CD4-positive, alpha-beta T cell treated with Interleukin-4 for 1 hour (primary cell): ENCODE measurements around the gene BUB1B.
A peak's percentile ranks its signal among the peaks of the same experiment; 100 is the strongest.
"Not testable (repeated sequence)": the region's sequence is repeated elsewhere in the genome, so short reads cannot be mapped to it uniquely, and the experiment has no call there.

Source experiments
- DNase-seq, 2 donors: peaks; one replicate each; pipeline ENCODE4 v3.0.0-alpha.2; 2020 to 2022

The BUB1B gene

DNA sequence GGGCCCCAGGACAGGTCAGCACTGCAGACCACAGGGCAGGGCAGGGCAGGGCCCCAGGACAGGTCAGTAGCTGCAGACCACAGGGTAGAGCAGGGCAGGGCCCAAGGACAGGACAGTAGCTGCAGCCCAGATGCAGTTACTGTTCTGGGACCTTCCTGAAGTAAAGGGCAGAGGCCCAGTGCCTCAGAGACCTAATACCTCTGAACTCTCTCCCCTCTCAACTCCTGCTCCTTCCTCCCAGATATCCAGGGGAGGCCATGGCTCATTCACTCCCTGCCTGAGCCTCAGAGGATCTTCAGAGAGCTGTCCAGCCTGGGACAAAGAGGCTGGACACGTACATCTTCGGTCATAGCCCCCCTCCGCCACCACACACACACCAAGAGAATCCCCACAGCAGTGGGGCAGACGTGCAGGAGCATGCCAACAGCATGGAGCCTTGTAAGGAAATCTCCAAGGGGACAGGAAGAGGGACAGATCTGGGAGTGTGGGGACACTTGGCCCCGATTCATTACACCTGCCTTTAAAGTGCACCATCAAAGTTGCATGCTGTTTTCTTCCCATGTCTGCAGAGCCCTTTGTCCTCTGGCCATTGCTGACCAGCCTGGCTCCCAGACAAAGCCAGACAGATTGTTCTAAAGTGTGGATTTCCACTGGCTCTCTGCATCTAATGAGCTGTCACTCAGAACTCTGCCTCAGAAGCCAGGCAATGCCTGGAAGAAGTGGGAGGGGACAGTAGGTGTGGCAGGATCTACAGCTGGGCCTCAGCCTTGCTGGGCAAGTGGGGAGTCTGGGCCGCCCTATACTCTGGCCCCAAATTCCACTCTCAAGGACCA lies 24.2 kb upstream of the BUB1B start:
- no peak for DNase-seq

DNA sequence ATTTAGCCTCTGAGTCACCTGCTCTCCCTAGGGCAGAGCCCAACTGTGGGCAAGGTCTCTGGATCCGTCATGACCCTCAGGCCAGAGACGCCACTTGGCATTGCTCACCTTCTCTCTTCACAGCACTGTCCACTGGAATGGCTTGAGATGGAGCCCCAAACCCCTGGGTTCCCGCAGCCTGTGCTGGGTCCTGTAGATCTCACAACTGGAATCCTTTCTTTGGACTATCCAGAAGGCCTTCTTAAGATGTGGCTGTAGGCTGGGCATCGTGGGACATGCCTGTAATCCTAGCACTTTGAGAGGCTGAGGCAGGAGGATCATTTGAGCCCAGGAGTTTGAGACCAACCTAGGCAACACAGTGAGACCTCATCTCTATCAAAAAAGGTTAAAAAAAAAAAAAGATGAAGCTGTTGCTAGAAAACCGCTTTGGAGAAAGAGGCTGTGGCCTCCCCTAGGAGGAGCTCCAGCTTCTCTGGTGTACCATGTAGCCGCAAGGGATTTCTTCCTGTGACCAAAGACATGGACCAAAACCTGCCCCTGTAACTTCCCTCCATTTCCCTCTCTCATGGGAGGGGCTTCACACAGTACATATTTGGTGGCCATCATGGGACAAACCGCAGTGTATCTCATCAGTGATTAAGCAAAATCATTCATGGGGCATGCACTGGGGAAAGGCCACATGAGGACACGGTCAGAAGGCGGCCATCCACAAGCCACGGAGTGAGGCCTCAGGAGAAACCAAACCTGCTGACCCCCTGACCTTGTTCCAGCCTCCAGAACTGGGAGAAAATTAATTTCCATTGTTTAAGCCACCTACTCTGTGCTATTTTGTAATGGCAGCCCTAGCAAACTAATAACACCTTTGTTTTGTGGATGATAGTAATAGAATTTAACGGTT lies 23.3 kb upstream of the BUB1B start:
- no peak for DNase-seq

DNA sequence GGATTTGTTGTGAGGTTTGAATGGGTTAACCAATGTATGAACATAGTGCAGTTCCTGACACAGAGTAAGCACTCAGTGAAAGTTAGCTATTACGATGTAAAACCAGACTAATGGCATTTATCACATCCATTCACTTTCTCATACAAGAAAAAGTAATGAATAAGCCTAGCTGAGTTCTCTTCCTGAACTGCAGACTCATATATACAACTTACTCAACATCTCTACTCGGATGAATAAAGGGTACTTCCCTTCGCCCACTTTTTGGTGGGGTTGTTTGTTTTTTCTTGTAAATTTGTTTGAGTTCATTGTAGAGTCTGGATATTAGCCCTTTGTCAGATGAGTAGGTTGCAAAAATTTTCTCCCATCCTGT lies 22.7 kb upstream of the BUB1B start:
- DNase-seq, result not testable (repeated sequence)

DNA sequence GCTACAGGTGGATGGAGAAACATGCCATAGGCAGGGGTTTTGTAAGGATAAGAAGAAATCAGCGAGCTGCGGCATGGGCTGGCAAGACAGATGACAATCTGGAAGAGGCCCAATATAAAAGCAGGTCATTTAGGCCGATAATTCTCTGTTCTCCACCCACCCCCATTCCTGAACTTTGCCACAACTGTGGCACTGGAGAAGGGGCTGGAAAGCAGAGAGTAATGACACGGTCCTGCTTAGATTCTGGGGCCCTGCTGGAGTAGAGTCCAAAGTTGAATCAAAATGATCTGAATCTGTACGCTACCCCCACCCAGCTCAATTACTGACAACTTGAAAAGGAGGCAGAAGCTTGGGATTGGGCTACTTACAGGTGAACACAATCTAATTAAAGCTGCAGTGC lies 18.4 kb upstream of the BUB1B start:
- DNase-seq, result no peak

DNA sequence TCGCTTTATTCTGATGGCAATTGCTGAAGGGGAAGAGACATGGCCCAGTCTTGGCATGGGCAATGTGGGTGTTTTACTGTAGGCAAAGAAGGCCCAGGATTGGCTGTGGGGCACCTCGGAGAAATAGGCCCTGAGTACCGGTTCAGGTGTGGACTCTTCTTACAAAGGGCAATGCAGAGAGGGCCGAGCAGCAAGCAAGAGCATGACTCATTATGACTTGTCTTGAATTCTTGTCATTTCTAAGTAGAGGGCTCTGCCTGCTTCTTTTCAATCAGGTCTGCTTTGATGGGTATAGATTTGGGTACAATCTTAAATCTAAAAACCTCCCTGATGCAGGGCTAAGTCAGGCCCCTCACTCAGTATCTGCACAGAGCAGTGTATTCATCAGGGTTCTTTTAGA lies 14.8 kb upstream of the BUB1B start:
- DNase-seq, result no peak

- no peak for DNase-seq
Measured at GRCh38 chr15:40149339-40149738, 11.5 kb upstream of the BUB1B start.

DNA sequence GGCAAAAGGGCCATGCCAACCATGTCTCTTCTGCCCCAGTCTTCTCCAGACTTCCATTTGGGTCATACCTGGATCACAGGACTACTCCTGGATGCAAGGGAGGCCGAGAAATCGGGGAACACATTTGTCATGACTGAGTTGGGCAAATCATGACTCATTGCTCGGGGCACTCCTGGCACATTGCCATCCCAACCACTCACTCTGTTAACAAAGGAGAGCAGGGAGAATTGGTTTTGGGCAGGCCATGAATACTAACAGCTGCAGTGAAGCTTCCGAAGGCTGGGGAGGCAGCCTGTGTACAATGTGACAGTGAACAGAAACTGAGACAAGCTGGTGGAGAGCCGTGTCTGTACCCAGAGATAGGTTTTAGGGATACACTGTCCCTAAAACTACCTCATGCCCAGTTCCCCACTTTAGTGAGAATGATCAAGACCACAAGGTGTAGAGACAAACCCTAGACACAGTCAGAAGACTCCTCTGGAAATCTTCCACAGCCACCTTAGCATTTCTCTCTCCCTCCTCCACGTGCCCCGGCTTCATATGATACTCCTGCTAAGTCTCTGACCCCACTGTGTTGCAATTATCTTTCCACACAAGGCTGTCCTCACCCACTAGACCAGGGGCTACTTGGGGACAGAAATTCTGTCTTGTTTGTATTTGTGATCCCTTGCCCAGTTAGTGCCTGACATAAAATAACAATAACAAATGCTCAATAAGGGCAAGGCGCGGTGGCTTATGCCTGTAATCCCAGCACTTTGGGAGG lies 10.5 kb upstream of the BUB1B start:
- peak in 1 of 2 donors; percentile 18 for DNase-seq

DNA sequence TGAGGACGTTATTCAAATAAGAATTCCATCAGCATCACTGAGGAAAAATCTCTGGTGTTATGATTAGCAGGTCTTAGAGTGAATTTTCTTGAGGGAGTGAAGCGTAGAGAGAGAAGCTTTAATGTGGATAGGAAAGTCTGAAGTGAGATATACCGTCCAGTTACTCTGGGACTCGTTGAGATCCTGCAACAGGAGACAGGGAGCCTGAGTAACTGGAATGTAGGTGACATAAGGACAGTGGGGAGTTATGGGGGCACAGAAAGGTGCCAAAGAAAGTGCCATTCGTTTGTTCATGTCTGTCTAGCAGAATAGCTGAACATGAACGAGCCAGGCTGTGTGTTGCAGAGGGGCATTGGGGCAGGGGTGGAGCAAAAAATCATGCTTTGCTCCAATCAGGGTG lies 9.4 kb upstream of the BUB1B start:
- no peak for DNase-seq

- DNase-seq, result no peak
Measured at GRCh38 chr15:40151991-40152390, 8.9 kb upstream of the BUB1B start.

GRCh38 chr15:40154821-40155220 lies 6.0 kb upstream of the BUB1B start:
- not testable (repeated sequence) for DNase-seq

GRCh38 chr15:40155270-40155910 lies 5.5 kb upstream of the BUB1B start:
- no peak for DNase-seq

- no peak for DNase-seq
Measured at GRCh38 chr15:40157778-40158447, 3.0 kb upstream of the BUB1B start.

GRCh38 chr15:40160021-40160420 lies 848 bp upstream of the BUB1B start:
- DNase-seq, result no peak

DNA sequence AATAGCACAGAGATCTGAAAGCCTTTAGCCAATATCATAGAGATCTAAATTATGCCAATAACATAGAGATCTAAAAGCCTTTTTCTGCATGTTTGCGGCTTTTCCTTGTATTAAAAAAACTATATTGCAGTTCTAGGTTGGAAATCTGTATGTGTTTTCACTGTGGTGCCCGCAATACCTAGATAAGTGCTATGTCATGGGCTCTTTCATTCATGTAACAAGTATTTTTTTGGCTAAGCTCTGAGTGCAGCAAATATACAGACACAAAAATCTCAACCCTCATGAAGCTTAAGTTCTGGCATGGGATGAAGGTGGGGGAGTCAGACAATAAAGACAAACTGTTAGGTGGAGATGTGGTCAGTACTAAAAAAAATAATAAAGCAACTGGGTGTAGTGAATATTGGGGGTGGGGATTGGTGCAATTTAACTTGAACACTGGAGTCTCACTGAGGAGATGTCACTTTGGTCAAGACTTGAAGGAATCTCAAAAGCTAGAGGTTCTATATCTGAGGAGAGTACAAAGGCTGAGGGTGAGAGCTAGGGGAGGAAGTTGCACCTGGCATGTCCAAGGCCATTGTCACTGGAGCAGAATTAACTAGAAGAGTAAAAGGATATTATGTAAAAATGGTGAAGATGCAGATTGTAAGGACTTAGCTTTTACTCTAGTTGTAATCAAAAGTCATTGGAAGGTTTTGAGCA lies 973 bp downstream of the BUB1B start:
- DNase-seq, result no peak

- DNase-seq, result no peak
Measured at GRCh38 chr15:40162552-40162951, 1.7 kb downstream of the BUB1B start.

GRCh38 chr15:40163657-40164416 lies 3.0 kb downstream of the BUB1B start:
- DNase-seq, result no peak

- not testable (repeated sequence) for DNase-seq
Measured at GRCh38 chr15:40167374-40167773, 6.5 kb downstream of the BUB1B start.

- no peak for DNase-seq
Measured at GRCh38 chr15:40175160-40175559, 14.3 kb downstream of the BUB1B start.

DNA sequence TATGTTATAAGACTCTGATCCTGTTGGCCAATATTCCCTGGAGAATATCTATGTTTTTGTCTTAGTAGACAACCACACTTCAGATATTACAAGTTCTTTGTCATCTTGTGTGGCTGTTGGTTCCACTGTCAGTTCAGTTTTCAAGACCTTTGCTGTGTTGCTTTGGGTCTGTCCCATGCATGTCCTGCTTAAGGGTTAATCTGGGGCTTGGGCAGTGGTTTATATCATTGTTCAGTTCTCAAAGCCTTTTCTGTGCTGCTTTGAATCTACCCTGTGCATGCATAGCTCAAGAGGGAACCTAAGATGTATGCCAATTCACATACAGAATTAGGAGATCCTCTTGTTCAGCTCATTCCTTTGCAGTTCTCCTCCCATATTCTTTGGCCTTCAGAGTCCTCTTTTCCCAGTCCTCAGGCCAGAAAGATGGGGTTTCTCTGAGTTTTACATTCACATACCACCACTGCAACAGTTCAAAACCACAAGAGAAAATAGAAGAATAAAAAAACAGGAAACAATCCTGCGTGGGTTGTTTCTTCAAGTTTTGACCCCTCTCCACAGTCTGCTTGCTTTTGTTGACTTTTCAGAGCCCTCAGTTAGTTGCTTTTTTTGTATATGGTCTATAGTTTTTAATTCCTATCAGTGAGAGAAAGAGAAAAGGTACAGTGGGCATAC lies 21.6 kb downstream of the BUB1B start:
- no peak for DNase-seq
